Epidermal melanocyte (primary cell): Measurements from ENCODE around the gene GALNTL6.

Experiments used
- DNase-seq: peaks from one replicate; pipeline ENCODE4 v3.0.0; 2011; ENCODE audit warnings: low spot score; ENCODE audit not compliant: insufficient read length

Gene GALNTL6

DNA sequence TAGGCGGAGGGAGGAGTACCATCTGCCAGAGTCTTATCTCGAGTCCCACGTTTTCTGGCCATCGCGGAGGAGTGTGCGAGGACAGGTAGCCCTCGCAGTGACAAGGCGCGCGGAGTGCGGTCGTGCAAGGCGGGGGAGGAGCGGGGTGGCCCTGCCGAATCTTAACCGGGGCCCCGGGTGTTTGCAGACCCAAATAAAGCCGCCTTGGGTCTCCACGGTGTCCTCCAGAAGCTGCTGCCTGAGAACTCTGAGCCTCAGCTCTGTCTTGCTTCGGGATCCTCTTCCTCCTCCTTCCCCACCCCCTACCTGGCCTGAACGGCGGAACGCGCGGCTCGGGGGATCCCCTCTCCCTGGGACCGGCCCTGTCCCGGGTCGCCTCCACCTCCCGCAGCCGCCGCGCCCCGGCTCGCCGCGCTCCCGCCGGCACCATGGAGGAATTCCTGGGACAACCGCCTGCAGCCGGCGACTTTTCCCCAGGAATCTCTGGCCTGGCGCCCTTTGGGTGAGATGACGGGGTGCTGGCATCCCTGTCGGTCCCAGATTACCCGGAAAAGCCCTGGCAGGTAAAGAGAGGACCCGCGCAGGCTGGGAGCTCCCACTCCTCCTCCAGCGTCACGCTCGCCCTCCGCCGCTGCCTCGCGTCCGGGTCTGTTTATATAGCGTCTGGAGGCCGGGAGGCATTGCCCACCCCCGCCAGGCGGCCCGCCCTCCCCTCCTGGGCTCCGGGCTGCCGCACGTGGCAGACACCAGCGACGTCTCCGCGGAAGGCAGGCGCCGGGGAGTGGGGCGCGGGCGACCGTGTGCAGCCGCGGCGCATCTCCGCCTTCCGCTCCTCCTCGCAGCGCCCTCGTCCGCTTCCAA, at the start of gene GALNTL6:
Gene GALNTL6, plus strand, starts transcription at position 740 of the 861 bp plus-strand sequence.
- DNase-seq = no peak

- no peak for DNase-seq
Measured at GRCh38 chr4:171765514-171765913, 47.7 kb upstream of the GALNTL6 start.

DNA sequence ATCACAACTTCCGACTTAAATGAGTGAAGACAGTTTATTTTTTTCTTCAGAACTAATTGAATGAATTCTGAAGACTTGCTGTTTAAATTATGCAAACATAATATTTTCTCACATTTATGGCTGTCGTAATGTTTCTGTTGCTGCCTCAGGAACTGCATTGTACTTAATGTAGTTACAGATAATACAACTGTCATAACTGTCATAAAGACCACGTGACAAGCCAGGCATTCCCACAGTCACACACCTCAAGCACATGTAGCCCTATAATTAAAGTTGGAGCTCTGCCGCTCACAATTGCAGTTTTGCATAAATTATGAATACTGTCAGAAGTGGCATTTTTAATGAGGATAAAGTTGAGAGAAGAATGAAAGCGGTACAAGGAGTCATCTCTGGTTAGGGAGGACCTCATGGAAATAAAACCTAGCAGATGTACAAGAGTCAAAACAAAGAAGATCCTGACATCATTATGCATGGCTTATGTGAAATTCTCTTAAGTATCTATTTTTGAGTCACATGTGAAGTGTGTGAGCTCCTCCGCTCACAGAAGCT, 38.5 kb upstream of the GALNTL6 start:
- DNase-seq = no peak

DNA sequence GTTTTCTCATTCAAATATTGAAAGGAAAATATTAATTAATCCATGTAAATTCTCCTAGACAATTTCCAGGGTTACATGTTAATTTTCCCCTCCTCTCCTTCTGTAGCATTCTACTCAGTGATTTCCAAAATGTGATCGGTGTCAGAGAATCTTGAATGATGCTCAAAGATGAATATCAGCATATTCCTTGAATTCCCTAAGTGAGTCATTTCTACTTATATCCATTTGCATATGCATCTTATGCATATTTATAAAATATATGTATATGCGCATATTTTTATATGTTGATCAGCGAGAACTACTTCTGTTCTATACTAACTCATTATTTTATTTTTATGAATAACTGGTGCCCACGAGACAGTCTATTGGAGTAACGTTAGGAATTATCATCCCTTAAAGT, 33.9 kb upstream of the GALNTL6 start:
- no peak for DNase-seq

DNA sequence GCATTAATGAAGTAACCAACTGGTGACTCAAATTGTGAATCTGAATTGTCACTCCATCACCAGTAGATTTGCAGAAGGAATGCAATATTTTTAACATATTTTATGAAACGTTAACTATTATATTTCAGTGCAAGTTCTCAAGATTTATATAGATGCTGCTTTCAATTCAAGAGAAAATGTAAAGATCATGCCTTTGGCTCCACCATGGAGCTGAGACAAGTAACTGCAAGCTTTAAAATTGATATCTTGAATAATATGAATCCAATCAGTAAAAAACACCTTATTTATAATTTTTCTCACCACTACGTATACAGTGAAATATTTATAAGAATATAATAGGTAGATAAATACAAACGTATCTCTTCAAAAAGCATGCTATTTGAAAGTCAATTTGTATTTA, 27.8 kb upstream of the GALNTL6 start:
- DNase-seq = no peak

DNA sequence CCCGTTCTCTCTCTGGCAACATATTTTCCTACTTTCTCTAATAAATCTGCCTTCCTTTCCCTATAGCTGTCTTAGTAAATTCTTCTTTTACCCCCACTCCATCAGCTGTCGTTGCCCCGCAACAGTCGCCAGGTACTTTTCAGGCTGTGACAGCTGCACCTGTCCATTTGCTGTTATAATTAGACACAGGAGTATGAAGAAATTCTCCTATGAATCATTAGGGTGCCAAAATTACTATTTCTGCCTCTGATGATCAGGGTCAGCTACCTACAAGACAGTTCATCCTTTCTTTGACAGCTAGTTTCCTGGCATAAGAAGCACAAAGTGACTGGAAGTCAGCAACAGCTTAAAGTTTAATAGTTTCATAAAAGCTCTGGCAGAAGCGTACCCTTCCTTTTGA, 19.5 kb upstream of the GALNTL6 start:
- DNase-seq = no peak

DNA sequence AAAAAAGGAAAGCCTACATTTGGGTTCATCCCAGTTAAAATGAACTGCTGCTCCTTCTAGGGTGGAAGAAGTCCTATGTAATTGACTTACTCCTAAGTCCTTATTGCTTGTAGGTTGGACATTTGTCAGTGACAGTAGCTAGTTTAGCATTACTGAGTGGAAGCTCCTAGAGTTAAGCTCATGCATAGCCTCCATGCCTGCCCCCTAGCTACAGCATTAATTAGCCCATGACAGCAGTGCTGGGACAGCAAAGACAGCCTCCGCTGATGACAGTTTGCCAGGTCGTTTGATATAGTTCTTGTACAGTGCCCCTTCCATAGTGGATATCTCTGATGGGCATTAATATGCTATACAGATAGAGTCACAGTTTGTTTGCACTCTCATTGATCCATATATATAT, 18.7 kb upstream of the GALNTL6 start:
- no peak for DNase-seq

DNA sequence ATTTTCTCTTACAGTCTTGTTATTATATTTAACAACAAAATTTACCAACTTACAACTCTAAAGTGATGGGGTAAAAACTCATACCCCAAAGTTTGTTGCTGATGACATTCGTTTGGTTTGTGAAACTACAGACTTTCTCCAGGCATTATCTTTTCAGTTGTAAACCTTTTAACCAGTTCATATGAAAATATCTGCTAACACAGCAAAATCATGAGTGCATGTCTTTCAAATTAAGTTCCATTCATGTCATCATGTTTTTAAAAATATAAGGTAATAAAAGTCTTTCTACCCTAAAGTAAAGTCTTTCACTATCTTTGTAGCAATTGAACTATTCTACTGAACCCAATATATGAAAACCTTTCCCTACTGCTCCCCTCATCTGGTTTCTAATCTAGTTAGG, 3.4 kb upstream of the GALNTL6 start:
- no peak for DNase-seq

DNA sequence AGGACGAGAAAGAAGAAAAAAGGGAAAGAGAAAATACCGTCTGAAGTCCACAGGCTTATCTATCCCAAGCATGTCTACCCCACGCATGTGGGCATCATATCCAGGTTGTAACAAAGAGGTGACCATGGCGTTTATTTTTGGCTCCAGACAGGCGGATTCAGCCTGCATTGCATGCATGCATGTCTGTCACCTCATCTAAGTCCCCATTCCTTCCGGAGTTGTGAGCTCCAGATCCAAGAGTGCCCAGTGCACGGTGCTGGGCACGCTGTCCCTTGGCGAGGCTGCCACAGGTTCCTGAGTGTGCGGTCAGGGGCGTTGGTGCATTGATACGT, 905 bp upstream of the GALNTL6 start:
- DNase-seq = no peak

DNA sequence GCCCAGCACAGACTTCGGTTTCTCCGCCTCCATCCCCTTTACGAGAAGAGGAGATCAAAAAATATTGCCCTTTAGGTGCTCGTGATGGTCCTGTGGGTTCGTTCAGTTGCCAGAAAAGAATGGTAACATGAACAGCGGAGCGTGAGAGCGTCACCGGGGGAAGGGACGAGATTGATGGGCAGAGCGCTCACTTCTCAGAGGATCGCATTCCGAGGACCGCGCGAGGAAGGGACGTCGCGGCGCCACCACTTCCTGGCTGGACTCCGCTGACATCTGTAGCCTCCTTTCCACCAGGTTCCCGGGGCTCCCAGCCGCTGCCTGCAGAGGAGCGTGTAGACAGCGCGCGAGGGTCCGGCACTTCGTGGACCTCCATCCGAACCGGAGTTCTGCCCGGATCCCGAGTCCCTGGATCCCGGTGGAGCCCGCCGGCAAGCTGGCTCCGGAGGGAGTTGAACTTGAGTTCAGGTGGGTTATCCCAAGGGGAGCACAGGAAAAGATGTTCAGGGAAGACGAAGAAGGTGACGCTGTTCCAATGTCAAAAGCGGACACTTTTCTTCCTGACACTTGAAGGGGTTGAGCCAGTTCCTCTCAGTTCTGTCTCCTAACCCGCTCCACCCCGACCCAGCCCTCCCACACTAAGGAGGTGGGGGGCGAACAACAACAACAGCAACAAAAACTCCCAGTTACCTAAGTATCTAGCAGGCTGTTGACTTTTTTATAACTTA, 484 bp downstream of the GALNTL6 start:
- no peak for DNase-seq

- DNase-seq = no peak
Measured at GRCh38 chr4:171814545-171814944, 1.3 kb downstream of the GALNTL6 start.

DNA sequence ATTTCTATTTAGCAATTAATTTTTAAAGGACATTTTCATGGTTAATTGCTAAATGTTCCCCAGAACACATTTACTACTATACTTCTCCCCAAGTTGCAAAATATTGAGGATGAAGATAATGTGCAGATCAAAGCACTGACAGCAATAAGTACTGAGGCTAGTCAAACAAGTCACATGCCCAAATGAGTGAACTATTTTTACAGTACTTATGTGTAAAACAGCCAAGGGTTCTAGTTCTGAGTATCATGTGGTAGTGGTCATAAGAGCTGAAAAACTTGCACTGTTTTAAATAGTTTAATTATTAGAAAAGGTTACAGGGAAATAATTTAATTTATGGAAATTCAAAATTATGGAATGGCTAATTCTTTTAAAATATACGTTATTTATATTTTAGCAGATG, 3.8 kb downstream of the GALNTL6 start:
- DNase-seq = no peak

- no peak for DNase-seq
Measured at GRCh38 chr4:171834640-171835039, 21.4 kb downstream of the GALNTL6 start.

GRCh38 chr4:171843456-171843855, 30.3 kb downstream of the GALNTL6 start:
- DNase-seq = no peak

GRCh38 chr4:171846232-171846631, 33.0 kb downstream of the GALNTL6 start:
- DNase-seq = no peak

DNA sequence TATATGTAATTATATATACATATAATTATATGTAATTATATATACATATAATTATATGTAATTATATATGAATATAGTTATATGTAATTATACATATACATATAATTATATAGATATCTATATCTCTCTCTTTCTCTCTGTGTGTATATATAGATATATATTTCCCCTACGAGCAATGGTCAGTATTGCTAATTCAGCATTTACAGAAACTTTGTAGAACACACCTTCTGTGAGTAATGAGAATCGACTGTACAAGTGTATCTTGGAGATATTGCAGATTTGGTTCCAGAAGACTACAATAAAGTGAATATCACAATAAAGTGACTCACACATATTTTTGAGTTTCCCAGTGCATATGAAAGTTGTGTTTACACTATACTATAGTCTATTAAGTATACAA, 33.7 kb downstream of the GALNTL6 start:
- DNase-seq = no peak

GRCh38 chr4:171847751-171848150, 34.5 kb downstream of the GALNTL6 start:
- DNase-seq = no peak

DNA sequence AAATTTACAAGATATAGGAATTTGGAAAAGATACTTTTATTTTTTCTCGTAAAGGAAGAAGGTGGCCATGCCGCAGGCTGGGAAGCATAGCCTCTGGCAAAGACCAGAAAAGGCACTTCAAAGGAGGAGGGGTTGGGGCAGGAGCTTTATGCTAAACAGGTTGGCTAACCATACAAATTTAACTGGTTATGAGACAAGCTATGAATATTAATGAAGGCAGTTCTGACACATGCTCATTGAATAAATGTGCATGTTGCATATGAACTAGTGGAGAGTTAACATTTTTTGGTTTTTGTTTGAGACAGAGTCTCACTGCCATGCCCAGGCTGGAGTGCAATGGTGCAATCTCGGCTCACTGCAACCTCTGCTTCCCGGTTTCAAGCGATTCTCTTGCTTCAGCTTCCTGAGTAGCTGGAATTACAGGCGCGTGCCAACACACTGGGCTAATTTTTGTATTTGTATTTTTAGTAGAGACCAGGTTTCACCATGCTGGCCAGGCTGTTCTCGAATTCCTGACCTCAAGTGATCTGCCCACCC, 36.5 kb downstream of the GALNTL6 start:
- no peak for DNase-seq

GRCh38 chr4:171851295-171851694, 38.1 kb downstream of the GALNTL6 start:
- DNase-seq = no peak

GRCh38 chr4:171857302-171858012, 44.3 kb downstream of the GALNTL6 start:
- DNase-seq = no peak

- no peak for DNase-seq
Measured at GRCh38 chr4:171875291-171875690, 62.1 kb downstream of the GALNTL6 start.

DNA sequence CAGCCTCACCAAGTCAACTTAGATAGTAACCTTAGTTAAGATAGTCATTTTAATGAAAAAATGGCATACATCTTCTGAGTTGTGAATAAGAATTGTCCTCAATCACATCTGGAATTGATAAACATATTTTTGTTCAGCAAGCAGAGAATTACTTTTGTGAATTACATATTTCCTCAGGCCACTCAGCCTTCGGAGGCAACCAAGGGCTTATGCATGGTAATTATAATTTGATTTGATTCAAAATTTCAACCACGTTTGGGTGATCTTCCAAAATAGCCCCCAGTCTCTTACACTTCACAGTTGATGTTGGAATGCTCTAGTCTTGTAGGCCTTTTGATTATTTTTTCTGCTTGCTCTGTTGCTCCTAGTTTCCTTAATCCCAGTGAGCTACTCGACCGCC, 63.4 kb downstream of the GALNTL6 start:
- DNase-seq = no peak
